Muscle of arm (tissue), 12 donors: ENCODE data around the gene CBY1. TPM values are rescaled to one million over a fixed set of nuclear protein-coding genes. Genes with fewer than 3 reads are reported as not detected.
A peak's percentile ranks its signal among the peaks of the same experiment; 100 is the strongest.

Experiments
- DNase-seq: peaks from one replicate; pipeline ENCODE4 v3.0.0-alpha.2; 2013
- polyA plus RNA-seq, 12 donors: library from polyadenylated mRNA; unstranded; fragments of 120-200 nt; gene quantifications; one replicate each; pipeline ENCODE4 v1.2.1, GENCODE V29; 2013; ENCODE audit not compliant: insufficient read length in 12 of 12

CBY1 gene
- polyA plus RNA-seq, 12 donors = 28.3 to 41.5 (median 33.2) TPM; not detected in 1

DNA sequence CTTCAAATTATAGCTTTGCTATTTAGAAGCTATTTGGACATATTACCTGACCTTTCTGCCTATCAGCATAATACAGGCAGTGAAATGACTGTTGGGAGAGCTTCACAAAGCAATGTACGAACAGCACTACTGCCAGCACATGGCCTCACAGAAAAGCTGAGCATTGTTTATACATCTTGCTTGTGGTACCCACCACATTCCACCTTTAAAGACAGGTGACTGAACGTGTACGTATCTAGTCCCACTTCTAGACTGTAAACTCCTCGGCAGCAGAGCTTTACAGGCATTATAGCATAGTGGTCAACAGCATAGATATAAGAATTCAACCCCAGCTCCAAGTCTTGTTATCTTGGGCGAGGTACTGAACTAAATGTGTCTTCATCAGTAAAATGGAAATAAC, 42.7 kb downstream of the CBY1 start:
- DNase-seq = no peak

DNA sequence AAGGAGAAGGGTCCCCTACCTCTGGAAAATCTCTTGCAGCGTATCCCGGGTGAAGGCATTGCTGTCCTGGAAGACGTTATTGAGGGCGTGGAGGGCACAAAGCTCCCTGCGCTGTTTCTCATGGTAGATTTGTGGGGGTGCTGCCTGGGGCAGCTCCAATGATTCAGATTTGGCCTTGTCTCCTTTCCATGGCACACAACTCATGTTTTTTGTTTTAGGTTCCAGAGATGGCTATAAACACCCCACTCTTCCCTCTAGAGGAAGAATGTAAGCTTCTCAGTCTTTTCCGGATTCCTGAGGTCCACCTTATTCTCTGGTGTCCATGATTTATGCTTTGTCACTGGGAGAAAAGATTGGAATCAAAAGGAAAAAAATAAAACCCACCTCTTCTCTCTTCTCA, 43.3 kb downstream of the CBY1 start:
- DNase-seq = no peak

DNA sequence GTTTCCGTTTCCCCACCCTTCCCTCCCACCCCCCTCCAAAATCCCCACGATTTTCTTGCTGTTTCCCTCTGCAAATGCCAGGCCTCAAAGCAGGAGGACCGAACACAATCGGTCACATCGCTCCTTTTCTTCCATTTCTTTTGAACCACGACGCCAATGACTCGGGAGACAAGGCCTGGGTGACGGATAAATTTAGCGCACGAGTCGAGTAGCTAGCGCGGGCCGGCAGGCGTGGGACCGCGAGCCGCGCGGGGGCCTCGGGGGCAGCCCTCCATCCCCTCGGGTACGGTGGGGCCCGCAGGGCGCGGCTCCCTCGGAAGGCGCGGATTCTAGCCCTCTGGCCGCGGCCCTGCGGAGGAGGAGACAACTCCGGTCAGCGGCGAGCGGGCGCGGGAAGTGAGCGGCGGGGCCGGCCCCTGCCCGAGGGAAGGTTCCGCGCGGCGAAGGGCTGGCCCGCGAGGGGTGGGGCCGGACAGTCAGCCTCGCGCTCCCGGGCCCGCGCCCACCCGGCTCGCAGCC, 43.9 kb downstream of the CBY1 start:
- DNase-seq = peak; percentile 59

DNA sequence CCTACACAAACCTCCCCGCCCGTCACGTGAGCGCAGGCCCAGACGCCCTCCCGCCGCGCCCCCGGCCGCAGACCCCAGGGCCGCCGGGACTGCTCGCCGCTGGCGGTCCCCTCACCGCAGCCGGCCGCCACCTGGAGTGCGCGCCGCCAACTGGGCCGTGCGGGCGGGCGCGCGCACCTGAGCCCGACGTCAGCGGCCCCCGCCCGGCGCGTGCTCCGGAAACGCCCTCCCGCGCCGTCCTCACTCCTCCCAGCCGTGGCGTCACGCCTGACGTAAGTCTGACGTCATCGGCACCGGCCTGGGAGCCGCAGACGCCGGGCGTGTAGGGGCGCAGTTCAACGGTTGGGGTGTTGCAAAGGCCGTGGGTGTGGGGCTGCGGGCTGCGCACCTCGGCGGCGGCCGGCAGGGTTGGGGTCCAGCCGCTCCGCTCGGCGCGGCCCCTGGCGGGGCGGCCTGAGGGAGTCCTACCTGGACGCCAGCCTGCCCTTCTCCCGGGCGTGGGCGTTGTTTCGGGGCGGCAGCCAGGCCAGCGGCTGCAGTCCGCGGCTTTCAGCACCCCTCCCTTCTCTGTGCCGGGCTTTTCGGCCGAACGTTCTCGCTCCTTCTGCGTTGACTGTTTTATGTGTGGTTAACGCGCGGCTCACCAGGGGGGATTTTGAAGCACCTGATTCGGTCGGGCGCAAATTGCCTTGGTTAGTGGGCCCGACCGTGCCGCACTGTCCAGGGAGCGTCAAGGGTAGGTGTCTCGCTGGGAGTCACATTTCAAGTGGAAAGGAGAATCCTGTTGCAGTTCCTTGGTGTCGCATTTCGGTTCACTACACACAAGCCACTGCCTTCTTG, 44.6 kb downstream of the CBY1 start, which contains the start of gene JOSD1:
JOSD1 (minus strand) TSS at position 155 of the 840 bp plus-strand sequence. CDS start 956 bp downstream, outside the sequence.
- DNase-seq = peak; percentile 93

DNA sequence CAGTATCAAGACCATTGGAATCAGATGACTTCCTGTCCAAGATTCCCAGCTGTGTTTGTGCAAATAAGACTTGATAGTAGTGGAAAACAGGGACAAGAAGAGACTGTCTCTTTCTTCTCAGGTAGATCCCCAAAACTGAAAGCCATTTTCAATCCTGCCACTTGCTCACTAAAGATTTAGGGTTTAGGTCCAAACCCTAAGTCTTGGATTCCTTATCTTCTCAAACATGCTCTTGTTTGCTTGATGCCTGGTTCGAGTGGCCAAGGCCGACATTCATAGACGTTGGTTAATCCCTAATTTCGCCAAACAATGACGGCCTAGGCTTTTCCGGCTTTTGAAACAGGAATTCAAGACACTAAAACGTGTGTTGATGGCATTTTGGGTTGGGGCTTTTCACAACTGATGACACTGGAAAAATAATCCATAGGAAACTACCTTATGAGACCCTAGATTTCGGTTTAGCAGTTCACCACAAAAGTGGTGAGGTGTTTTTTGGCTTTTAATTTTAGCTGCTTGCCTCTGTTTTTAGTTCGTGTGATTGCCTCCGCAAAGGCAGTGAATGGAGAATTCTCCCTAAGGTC, 48.3 kb downstream of the CBY1 start:
- DNase-seq = no peak

DNA sequence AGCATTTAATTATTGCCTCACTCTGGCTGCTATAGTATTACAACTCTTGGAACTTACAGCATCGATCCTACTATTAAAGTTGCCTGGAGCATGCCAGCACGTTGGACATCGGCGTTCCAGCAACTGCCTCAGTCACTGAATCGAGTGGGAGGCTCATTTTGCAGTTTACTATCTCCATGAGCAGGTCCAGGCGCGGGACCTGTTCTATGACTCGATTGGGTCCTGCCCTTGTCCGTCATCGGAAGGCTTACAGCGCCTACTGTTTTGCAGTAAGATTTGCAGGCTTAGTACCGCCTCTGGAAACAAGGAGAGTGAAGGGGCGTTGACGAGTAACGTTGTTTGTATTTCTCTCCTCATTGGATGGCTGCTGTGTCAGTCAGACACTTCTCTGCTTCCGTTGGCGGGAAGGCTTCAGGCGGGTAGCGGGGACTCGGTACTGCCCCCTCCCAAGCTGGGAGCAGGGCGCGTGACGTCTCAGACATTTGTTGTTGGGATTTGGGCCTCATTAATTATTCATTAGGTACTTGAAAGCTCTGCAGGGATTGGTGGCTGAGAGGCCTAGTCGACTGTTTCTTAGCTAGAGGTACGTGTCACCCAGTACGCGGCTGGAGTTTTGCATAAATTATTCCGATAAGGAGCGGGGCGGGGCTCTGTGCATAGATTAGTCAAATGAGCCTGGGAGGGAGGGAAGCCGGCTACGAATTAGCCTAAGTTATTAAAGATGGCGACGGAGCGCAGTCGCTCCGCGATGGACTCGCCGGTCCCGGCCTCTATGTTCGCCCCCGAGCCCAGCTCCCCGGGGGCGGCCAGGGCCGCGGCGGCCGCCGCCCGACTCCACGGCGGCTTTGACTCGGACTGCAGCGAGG, 49.0 kb downstream of the CBY1 start, which contains the start of gene GTPBP1:
GTPBP1 (plus strand) TSS at position 710 of the 866 bp plus-strand sequence; CDS start at position 722, 12 bp downstream.
- DNase-seq = peak; percentile 100

DNA sequence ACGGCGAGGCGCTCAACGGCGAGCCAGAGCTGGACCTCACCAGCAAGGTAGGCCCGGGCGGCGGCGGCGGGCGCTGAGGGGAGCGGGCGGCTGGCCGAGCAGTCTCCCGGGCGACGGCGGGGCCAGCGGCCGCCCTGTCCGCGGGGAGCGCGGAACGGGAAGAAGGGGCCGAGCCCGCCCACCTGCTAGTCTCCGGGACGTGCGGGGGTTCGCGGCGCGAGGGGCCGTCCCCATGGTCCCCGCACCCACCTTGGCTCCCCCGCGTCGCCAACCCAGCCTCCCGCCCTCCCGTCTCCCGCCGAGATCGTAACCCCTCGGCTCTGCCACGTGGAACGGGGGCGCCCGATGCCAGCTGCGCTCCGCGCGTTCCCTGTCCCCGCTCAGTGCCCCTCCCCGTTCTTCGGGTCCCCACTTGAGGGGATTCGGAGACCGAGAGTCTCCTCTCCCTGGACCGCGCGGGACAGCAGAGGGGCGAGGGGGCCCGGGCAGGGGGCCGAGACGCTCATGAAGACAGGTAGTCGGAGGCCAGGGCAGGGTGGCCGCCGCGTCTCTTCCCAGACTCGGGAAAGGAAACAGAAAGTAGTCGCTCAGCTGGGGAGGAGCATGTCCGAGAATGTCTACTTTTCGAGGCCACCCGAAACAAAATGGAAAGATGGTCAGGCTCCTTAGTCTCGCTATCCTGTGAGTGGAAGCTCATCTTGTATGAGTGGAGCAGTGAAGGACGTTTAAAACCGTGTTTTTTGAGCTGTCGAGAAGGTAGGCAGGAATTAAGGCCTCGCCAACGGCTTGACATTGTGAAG, 49.9 kb downstream of the CBY1 start:
- DNase-seq = peak; percentile 49

DNA sequence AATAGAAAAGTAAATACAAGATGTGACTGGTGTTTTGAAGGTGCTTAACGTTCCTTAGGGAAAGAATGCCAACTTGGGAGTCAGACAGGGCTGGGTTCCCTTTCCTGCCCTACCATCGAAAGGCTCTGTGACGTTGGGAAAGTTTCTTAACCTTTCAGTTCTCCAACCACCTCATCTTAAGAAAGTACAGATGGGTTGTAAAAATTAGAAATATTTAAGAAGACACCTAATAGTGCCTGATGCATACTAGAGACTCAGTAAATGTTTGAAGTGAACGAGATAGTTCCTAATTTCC, 50.4 kb downstream of the CBY1 start:
- DNase-seq = no peak

DNA sequence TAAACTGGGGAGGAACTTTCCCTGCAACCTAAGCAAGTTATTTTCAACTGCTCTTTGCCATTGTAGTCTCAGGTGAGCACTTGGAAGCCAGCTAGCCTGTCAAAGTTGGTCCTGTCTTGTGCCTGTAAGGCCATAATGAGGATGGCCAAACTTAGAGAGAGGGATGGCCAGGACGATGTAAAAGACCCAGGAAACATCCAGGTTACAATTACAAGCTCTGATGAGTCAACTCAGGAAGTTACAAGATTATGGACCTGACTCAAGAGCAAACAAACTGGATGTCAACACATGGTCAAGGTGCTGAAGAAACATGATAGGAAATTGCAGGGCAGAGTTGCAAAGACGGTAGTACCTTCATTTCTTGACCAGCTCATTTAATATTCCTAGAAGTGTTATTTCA, 50.9 kb downstream of the CBY1 start:
- no peak for DNase-seq

DNA sequence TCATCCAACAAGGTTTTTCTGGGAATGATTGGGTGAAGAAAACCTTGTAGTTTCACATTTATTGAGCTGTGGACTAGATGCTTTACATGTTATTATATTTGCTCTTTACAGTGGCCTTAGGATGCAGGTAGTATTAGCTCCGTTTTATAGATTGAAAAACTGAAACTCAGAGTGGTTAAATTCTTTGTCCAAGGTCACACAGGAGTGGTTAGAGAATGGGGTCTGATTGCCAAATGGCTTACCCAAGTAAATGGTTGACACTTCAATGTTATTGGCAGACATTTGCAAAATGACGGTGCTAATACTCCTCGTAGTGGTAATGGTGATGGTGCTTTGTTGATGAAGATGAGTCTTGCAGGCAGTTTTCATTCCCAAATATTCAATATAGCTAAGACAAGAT, 51.5 kb downstream of the CBY1 start:
- no peak for DNase-seq

DNA sequence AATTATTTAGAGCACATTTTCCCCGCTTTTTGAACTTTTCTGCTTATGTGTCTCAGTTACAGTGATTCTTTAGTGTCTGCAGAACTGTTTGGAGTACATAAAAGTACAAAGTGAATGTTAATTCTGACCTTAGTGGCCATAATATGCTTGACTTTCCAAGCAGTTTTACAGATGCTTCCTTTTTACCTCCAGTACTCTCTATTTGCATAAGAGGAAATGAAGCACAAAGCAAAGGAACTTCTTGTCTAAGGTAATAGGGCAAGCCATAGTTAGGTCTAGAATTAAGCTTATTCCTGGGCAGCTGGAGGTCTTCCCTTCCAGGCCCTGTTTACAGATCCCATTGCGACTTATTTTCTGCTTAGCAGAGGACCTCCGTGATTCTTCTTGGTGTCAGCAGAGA, 52.9 kb downstream of the CBY1 start:
- no peak for DNase-seq

DNA sequence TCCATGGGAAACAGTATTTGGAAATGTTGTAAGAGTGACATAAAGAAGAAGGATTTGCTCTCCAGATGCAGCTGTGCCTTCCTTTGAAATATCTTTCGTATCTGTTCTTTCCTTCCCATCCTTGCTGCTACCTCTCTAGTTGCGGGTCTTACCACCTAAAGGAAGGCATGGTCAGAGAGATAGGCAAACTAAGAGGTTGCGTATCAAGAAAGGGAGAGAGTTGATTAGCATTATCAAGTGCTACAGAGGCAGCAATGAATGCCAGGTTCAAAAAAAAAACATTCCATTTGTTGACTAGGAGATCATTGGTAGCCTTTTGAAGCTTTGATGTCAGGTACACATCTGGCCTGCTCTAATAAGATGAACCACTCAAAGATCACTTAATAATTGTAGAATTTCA, 53.9 kb downstream of the CBY1 start:
- no peak for DNase-seq

DNA sequence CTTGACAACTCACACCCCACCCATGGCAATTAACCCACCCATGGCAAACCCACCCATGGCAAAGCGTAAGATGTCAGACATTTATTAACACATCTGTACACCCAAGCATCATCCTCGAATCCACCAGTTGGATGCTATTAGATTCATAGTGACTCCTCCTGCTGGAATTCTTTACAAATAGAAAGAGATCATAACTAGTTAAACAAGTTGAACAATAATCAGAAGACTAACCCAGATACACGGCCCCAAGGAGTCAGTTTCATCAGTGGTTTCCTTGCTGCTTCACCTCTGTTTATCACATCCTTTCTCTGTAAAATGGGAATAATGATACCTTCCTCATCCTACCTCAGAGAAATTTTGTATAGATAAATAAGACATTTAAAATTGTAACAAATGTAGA, 54.4 kb downstream of the CBY1 start:
- DNase-seq = no peak

DNA sequence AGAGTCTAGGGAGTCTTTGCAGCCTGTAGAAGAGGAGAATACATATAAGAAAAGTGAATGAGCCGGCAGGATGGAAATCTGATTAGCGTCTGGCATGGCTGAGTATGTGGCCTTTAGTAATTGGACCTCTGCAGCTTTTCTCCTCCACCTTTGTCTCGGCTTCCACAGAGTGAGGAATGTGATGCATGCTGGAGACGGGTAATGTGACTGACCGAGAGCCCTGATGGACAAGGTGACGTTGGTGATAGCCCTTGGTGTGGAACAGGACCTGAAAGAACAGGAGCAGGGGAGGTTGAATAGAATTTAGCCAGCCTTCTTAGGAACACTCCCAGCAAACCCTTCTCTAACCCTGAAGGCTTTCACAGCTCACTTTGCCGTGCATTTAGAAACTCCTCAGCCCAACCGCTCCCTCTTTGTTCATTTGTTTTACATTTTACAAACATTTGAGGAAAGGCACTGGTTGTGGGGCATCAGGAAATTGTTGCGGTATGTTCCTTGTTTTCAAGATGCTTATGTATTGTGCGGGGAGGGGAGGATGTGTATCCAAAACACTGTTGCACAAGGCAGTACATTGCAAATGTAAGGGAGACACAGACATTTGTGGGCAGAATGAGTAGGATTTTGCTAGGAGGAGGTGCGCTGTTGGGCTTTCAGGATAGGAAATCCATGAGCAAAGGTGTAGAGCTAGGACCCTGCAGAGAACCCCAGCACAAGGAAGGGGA, 56.2 kb downstream of the CBY1 start:
- no peak for DNase-seq

DNA sequence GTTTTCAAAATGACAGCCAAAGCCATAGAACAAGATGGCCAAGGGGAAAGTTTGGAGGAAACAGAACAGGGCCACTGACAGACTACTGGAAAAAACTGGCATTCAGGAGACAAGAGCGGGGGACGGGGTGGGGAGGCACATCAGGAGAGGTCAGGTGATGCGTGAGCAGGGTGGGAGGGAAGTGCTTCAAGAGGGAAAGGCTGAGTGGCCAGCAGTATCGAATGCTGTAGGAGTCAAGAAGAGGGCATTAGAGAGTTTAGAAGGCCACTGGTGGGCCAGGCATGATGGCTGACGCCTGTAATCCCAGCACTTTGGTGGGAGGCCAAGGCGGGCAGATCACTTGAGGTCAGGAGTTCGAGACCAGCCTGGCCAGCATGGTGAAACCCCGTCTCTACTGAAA, 57.5 kb downstream of the CBY1 start:
- no peak for DNase-seq

DNA sequence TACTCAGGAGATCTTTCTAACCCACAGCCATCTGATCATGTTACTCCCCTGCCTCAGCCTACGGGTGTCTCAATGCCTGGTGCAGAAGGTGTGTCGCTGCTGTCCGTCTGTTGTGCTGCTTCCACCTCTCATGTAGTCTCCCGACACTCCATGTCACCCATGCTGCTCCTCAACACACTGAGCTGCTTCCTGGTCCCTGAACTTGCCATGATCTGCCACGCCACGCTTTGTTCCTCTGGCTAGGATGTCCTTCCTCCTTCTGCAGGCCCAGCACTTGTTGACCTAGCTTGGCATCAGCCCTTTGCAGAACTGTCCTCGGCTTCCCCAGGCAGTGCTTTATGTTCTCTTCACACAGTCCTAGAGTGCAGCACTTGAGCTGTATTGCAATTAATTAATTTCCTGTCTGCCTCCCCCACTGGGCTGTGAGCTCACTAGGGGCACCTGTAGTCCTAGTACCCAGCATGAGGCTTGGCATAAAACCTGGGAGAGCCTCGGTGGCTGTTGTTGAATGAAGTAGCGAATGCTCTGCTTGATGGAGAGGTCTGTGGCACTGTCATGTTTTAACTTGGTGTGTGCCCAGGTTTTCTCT, 58.8 kb downstream of the CBY1 start:
- DNase-seq = no peak

DNA sequence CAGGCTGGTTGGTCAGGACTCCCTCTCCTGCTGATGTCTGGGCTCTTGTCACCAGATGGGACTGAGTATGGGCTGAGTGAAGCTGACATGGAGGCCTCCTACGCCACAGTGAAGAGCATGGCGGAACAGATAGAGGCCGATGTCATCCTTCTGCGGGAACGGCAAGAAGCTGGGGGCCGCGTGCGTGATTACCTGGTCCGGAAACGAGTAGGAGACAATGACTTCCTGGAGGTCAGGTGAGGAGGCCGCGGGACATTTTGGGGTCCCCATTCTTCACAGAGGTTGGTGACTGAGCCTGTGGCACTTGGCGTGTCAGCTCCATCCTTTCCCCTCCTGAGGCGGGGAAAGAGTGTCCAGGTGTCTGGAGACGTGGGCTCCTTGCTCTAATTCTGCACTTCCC, 59.4 kb downstream of the CBY1 start:
- DNase-seq = no peak

DNA sequence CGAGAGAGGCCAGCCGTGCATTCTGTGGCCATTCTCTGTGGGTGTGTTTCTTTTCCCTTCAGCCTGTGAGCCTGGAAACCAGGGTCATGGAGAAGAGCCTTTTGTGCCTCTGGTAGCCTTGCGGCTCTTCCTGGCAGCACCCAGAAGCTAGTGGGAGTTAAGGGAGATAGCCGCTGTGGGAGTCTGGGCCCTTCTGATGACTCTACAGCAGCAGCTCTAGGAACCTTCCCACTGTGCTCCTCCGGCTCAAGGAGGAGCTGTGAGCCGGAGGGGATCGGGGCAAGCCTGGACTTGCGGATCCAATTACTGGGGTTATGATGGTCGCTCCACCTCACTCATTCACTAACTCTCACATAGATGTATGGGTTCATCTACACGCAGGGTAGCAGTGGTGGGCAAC, 59.8 kb downstream of the CBY1 start:
- DNase-seq = no peak

DNA sequence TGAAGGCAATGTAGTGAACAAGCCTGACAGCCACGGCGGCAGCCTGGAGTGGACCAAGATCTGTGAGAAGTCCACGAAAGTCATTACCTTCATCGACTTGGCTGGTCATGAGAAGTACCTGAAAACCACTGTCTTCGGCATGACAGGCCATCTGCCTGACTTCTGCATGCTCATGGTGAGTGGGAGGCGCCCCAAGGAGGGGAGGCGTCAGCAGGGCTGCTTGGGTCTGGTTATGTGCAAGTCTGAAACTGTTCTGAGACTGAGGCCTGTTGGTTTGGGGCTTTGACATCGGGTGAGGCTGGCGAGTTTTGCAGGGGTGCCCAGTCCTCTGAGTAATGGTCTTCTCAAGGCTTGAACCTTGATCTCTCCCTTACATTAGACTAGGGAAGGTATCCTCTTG, 60.4 kb downstream of the CBY1 start:
- DNase-seq = no peak

DNA sequence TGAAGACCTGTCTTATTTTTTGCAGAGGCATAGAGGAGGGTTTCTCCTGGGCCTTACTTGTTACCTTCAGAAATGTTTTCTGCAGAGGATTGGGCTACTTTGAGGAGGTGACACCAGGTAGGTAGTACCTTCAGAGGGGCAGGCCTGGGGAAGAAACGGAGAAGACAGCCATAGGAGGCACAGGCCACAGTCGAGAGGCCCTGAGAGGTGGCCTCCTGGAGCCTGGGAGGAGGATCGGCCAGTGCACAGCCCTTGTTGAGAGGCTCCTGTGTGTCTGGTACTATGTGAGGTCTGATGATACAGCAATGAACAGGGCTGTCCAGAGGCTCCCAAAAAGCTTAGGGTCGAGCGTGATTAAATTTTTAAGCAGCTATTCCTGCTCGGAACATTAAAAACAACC, 60.8 kb downstream of the CBY1 start:
- no peak for DNase-seq
